Measurements from ENCODE around the gene WDR86. TPM values are rescaled to one million over a fixed set of nuclear protein-coding genes. Genes with fewer than 3 reads are reported as not detected.

The WDR86 gene
- total RNA-seq, 2 donors from 2014 or later = 8.5 TPM; not detected in 1

DNA sequence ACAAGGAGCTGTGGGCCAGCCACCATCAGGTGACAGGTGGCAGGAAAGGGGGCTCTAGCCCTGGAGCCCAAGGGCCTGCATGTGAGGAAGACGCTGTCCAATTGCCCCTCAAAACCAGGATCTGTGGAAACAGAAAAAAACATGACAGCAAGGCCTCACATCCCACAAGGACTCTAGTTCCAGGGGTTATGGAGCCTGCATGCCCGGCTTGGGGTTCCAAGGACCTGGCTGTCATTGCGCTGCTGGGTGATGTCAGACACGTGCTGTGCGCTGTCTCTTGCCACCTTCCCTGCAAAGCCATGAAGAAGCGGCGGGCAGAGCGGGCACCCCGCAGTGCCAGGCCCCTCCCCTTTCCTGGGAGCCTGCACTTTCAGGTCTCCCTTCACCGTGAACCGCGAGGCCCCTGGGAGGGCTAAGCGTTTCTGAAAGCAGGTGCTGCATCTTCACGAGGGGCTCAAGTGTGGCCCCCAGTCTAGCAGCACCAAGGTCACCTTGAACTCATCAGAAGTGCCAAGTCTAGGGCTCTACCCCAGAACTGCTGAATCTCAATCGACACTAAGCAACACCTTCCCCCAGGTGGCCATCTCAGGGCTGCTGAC is 45.2 kb upstream of the WDR86 start:
- no peak overlapping the region for H3K4me3 ChIP-seq
- H3K9me3 ChIP-seq = no peaks in the 10 kb centered on the region
- DNase-seq (ENCODE audit: low spot score) = no peak
- H3K4me1 ChIP-seq (ENCODE audit: control insufficient read depth in 1 of 2, low read depth in 2 of 2) = peaks cover 5 to 9% of the 10 kb centered on the region in 2 donors
- no peaks in the 10 kb centered on the region for H3K36me3 ChIP-seq
- H3K27me3 ChIP-seq (replicated peaks; ENCODE audit: insufficient read depth) = no peaks in the 10 kb centered on the region
- ATAC-seq (ENCODE audit: insufficient number of reproducible peaks, low FRiP score, low read depth) = no peak
- TF ChIP-seq, protein P1, sequence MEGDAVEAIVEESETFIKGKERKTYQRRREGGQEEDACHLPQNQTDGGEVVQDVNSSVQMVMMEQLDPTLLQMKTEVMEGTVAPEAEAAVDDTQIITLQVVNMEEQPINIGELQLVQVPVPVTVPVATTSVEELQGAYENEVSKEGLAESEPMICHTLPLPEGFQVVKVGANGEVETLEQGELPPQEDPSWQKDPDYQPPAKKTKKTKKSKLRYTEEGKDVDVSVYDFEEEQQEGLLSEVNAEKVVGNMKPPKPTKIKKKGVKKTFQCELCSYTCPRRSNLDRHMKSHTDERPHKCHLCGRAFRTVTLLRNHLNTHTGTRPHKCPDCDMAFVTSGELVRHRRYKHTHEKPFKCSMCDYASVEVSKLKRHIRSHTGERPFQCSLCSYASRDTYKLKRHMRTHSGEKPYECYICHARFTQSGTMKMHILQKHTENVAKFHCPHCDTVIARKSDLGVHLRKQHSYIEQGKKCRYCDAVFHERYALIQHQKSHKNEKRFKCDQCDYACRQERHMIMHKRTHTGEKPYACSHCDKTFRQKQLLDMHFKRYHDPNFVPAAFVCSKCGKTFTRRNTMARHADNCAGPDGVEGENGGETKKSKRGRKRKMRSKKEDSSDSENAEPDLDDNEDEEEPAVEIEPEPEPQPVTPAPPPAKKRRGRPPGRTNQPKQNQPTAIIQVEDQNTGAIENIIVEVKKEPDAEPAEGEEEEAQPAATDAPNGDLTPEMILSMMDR (IDR thresholded peaks at IDR 0.05) = no peak
- no peak overlapping the region for H3K27ac ChIP-seq

DNA sequence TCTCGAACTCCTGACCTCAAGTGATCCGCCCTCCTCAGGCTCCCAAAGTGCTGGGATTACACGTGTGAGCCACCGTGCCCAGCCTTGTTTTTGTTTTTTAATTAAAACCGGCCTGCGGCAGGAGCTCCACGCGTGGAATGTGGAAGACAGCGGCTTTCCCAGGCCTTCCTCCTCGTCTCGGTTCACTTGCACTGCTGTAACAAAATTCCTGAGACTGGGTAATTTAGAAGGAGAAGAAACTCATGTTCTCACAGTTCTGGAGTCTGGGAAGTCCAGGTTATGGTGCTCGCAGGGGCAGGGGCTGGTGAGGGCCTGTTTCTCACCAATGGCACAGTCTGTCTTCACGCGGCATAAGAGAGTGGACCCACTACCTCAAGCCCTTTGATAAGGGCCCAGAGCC is 44.5 kb upstream of the WDR86 start:
- TF ChIP-seq, protein P1 (IDR thresholded peaks at IDR 0.05) = no peak
- Histone ChIP-seq H3K27ac (no peak overlapping the region), H3K9me3 (no peaks in the 10 kb centered on the region), H3K36me3 (no peaks in the 10 kb centered on the region), H3K4me3 (no peak overlapping the region), H3K27me3 (replicated peaks; ENCODE audit: insufficient read depth) (no peaks in the 10 kb centered on the region), H3K4me1 (ENCODE audit: control insufficient read depth in 1 of 2, low read depth in 2 of 2) (peaks cover under 1 to 4% of the 10 kb centered on the region in 2 donors)
- ATAC-seq (ENCODE audit: insufficient number of reproducible peaks, low FRiP score, low read depth) = no peak
- no peak for DNase-seq (ENCODE audit: low spot score)

DNA sequence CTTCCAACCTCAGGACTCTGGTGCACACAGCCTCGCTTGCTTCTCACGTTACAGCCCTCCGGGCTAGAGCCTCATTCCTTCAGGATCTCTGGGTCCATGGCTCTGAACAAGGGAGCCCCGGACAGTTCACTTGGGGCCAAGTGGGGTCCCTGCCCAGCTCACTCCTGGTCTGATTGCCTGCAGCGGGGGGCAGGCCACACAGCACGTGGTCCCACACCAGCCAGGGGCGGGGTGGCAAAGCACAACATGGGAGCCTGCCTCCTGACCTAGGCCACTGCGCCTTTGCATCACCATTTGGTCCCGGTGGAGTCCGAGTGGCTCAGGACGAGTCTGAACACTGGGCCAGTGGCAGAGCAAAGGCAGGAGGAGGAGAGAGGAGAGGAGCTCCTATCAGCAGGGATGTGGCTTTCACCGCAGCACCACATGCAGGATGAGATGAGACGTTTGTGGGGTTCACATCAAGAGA is 43.5 kb upstream of the WDR86 start:
- ATAC-seq (ENCODE audit: insufficient number of reproducible peaks, low FRiP score, low read depth) = no peak
- H3K4me1 ChIP-seq (ENCODE audit: control insufficient read depth in 1 of 2, low read depth in 2 of 2) = peaks cover 0 to 5% of the 10 kb centered on the region in 2 donors

GRCh38 chr7:151452680-151453325 is 43.0 kb upstream of the WDR86 start:
- no peaks in the 10 kb centered on the region for H3K9me3 ChIP-seq
- no peaks in the 10 kb centered on the region for H3K36me3 ChIP-seq
- no peak overlapping the region for H3K4me3 ChIP-seq
- DNase-seq (ENCODE audit: low spot score) (no peak), ATAC-seq (ENCODE audit: insufficient number of reproducible peaks, low FRiP score, low read depth) (no peak)
- H3K4me1 ChIP-seq (ENCODE audit: control insufficient read depth in 1 of 2, low read depth in 2 of 2) = peaks cover 0 to 11% of the 10 kb centered on the region in 2 donors
- H3K27me3 ChIP-seq (replicated peaks; ENCODE audit: insufficient read depth) = no peaks in the 10 kb centered on the region
- H3K27ac ChIP-seq = no peak overlapping the region
- TF ChIP-seq, protein P1 (IDR thresholded peaks at IDR 0.05) = no peak

More for the DNA sequence above, 43.5 kb upstream of the WDR86 start:
- H3K27me3 ChIP-seq (replicated peaks; ENCODE audit: insufficient read depth) = no peaks in the 10 kb centered on the region
- TF ChIP-seq, protein P1 (IDR thresholded peaks at IDR 0.05) = no peak
- no peaks in the 10 kb centered on the region for H3K36me3 ChIP-seq
- no peaks in the 10 kb centered on the region for H3K9me3 ChIP-seq
- H3K4me3 ChIP-seq = no peak overlapping the region
- no peak for DNase-seq (ENCODE audit: low spot score)
- no peak overlapping the region for H3K27ac ChIP-seq

DNA sequence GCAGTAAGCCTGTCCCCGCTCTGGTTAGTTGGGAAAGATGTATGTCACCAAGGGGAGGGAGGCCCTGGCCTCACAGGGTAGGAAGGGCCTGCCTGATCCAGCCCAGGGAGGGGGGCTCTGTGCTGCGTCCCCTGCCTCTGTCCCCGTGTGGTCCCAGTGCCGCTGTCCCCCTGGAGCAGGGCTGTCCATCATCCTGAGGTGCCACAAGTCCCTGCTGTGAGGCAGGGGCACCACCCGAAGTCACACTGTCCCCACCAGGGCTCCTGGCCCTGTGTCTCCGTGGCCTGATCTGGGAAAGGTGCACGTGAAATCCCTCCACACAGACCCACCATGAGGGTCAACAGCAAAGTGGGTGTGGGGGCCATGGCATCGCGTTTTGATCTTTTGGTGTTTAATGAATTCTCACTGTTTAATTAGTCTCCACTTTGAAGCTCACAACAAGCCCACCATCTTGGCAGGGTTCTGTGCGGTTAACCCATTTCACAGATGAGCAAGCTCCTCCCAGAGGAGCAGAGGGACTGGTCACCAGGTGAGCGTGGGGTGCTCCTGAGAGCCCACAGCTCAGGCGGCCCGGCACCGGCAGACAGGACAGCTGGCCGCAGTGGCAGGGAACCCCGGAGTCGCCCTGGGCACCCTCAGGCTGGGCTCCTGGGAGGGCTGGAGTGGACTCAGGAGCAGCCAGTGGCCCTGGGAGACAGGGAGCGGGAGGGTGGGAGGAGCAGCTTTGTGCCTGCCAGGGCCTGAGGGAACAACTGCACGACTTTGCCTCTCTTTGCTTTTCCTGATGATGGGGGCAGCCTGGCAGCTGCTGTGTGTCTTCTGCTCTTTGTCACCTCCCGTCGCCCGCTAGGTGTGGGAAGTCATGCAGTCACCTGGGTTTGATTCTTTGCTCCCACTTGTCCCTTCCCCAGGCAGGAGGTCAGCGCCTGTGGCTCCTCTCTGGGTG is 42.1 kb upstream of the WDR86 start:
- no peak for DNase-seq (ENCODE audit: low spot score)
- Histone ChIP-seq H3K9me3 (no peaks in the 10 kb centered on the region), H3K36me3 (no peaks in the 10 kb centered on the region), H3K4me3 (no peak overlapping the region), H3K27ac (no peak overlapping the region), H3K4me1 (ENCODE audit: control insufficient read depth in 1 of 2, low read depth in 2 of 2) (peaks cover 0 to 12% of the 10 kb centered on the region in 2 donors), H3K27me3 (replicated peaks; ENCODE audit: insufficient read depth) (no peaks in the 10 kb centered on the region)
- ATAC-seq (ENCODE audit: insufficient number of reproducible peaks, low FRiP score, low read depth) = no peak
- TF ChIP-seq, protein P1 (IDR thresholded peaks at IDR 0.05) = no peak
